Astrocyte of the cerebellum (primary cell): ENCODE results near the gene PRKCA.

Experiments used
- DNase-seq: peaks from one replicate; pipeline ENCODE4 v3.0.0-alpha.2; 2011; ENCODE audit warnings: low read depth
- H3K4me3 ChIP-seq: 2 replicates; pipeline ENCODE4 v1.5.1; 2011; ENCODE audit warnings: mild to moderate bottlenecking, low read depth, low read length, moderate library complexity
- CTCF ChIP-seq: IDR thresholded peaks from 2 replicates; pipeline ENCODE4 v1.5.1; 2012; ENCODE audit warnings: low read length, low read depth, moderate library complexity, mild to moderate bottlenecking; ENCODE audit errors: missing control alignments
- in situ Hi-C: cut with HindIII; loops from 2 replicates; pipeline ENCODE4 v1.10.0; 2017; ENCODE audit warnings: low sequenced_read_pairs

Gene PRKCA

DNA sequence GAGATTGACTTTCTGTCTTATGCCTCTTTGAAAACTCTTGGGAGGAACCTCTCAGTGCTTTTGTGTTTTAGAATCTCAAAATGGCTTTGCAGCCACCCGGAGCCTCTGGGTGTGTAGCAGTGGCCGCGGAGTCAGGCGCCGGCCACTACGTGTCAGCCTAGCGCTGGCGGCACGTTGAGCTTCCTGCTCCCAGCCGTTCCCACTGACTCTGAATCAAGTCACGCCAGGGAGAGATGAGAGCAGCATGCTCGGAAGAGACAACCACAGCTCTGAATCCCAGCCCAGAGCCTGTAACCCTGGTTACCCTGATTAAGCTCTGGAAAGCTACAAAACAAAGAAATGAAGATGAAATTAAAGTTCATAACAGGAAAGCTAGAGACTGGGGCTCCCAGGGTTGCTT is 435.1 kb downstream of the PRKCA start:
- in situ Hi-C loops: loop anchor here (25.0 kb wide), 1 partner anchor 575 kb away; no protein-coding TSS in a partner anchor

GRCh38 chr17:66738301-66738700 is 435.9 kb downstream of the PRKCA start:
- DNase-seq: no peak
- TF ChIP-seq CTCF: no peak
- in situ Hi-C loops: loop anchor here (25.0 kb wide), 1 partner anchor 574 kb away; no protein-coding TSS in a partner anchor
- no peak overlapping the region for H3K4me3 ChIP-seq

More for the DNA sequence above, 435.1 kb downstream of the PRKCA start:
- no peak overlapping the region for H3K4me3 ChIP-seq
- peak; percentile 60 for DNase-seq
- peak; percentile 41 for TF ChIP-seq CTCF

- no peak overlapping the region for H3K4me3 ChIP-seq
- in situ Hi-C loops: loop anchor here (25.0 kb wide), 1 partner anchor 573 kb away; no protein-coding TSS in a partner anchor
- DNase-seq: no peak
- no peak for TF ChIP-seq CTCF
These were observed 437.1 kb downstream of the PRKCA start for GRCh38 chr17:66739553-66739952.

GRCh38 chr17:66740226-66740625 is 437.8 kb downstream of the PRKCA start:
- TF ChIP-seq CTCF: no peak
- no peak for DNase-seq
- H3K4me3 ChIP-seq: no peak overlapping the region
- in situ Hi-C loops: loop anchor here (25.0 kb wide), 1 partner anchor 572 kb away; no protein-coding TSS in a partner anchor

DNA sequence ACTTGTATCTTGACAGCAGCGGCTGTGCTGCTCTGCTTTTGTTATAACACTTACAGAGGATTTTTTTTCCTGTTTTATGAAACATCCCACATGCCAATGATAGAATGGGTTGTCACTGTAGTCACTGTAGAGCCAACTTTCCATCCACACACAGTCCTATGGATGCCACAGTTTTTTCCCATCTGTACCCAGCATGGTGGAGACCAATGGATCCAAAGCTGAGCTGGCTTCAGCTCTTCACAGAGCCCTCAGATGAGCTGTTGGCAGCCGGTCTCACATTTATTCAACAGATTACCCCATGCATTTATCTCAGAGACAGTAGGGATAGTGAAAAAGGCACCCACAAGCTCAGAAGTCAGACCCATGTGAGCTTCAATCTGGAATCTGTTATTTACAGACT is 441.1 kb downstream of the PRKCA start:
- TF ChIP-seq CTCF: no peak
- no peak for DNase-seq
- H3K4me3 ChIP-seq: no peak overlapping the region
- in situ Hi-C loops: loop anchor here (25.0 kb wide), 1 partner anchor 569 kb away; no protein-coding TSS in a partner anchor

- TF ChIP-seq CTCF: no peak
- H3K4me3 ChIP-seq: no peak overlapping the region
- in situ Hi-C loops: loop anchor here (25.0 kb wide), 1 partner anchor 566 kb away; no protein-coding TSS in a partner anchor
- no peak for DNase-seq
These were observed 444.3 kb downstream of the PRKCA start for GRCh38 chr17:66746736-66747135.
